Measurements from ENCODE around the gene DUOX1.

DUOX1 gene

GRCh38 chr15:45200799-45201556, 71.2 kb downstream of the DUOX1 start:
- peak overlapping the region; percentile 92 for H3K9ac ChIP-seq (ENCODE audit: low read length)

GRCh38 chr15:45201557-45201859, 71.7 kb downstream of the DUOX1 start:
- peaks cover 0 to 14% of the 10 kb centered on the region in 2 experiments for H3K27me3 ChIP-seq (ENCODE audit: control insufficient read depth in 1 of 2, insufficient read depth in 1 of 2, low read length in 2 of 2)
- H4K91ac ChIP-seq (ENCODE audit: low read length) = no peak overlapping the region
- no peaks in the 10 kb centered on the region for H3K79me1 ChIP-seq (replicated peaks; ENCODE audit: low read length, poor library complexity, severe bottlenecking)
- no peak overlapping the region for H3K9ac ChIP-seq (ENCODE audit: low read length)
- no peak overlapping the region for H3K27ac ChIP-seq (ENCODE audit: low read length, poor library complexity, severe bottlenecking)
- no peak for DNase-seq
- no peak overlapping the region for H3K14ac ChIP-seq (ENCODE audit: low read length in 2 of 2)
- no peak overlapping the region for H2BK12ac ChIP-seq (ENCODE audit: low read length in 2 of 2)
- H3K4ac ChIP-seq (ENCODE audit: low read depth in 1 of 2, low read length in 2 of 2) = no peak overlapping the region
- H2BK5ac ChIP-seq (ENCODE audit: low read depth, low read length, poor library complexity, severe bottlenecking) = no peak overlapping the region
- H2BK120ac ChIP-seq (ENCODE audit: low read depth, low read length) = no peak overlapping the region
- peaks cover 6% of the 10 kb centered on the region for H3K4me1 ChIP-seq (ENCODE audit: control insufficient read depth, insufficient read depth, low read depth, low read length)
- H3K18ac ChIP-seq (ENCODE audit: low read depth in 1 of 2, low read length in 2 of 2) = no peak overlapping the region
- no peaks in the 10 kb centered on the region for H3K36me3 ChIP-seq (ENCODE audit: control insufficient read depth in 1 of 2, insufficient read depth in 2 of 2, low read depth in 1 of 2, low read length in 2 of 2)
- H2AK5ac ChIP-seq (ENCODE audit: low read length, severe bottlenecking) = no peak overlapping the region
- H2AFZ ChIP-seq (ENCODE audit: low read depth, low read length) = no peak overlapping the region
- H2BK15ac ChIP-seq (ENCODE audit: low read depth, poor library complexity, severe bottlenecking) = no peak overlapping the region
- no peaks in the 10 kb centered on the region for H3K9me3 ChIP-seq (ENCODE audit: control insufficient read depth, low read length)
- H4K8ac ChIP-seq (ENCODE audit: low read length) = no peak overlapping the region
- WGBS = 84% methylated on average over 3 of the region's 3 CpGs
- no peak overlapping the region for H3K4me2 ChIP-seq (ENCODE audit: low read length, poor library complexity, severe bottlenecking)
- H3K23ac ChIP-seq (ENCODE audit: low read length in 2 of 2) = no peak overlapping the region
- H3K4me3 ChIP-seq (ENCODE audit: insufficient read depth in 1 of 2, low read depth in 1 of 2, low read length in 2 of 2) = peak overlapping the region in 1 of 2 experiments; percentile 92

More at GRCh38 chr15:45200799-45201556, 71.2 kb downstream of the DUOX1 start:
- H3K4me1 ChIP-seq (ENCODE audit: control insufficient read depth, insufficient read depth, low read depth, low read length) = peaks cover 6% of the 10 kb centered on the region
- H4K91ac ChIP-seq (ENCODE audit: low read length) = peak overlapping the region; percentile 62
- peak overlapping the region in 1 of 2 experiments; percentile 6 for H3K14ac ChIP-seq (ENCODE audit: low read length in 2 of 2)
- peak overlapping the region in 1 of 2 experiments; percentile 1 for H2BK12ac ChIP-seq (ENCODE audit: low read length in 2 of 2)
- H3K4me2 ChIP-seq (ENCODE audit: low read length, poor library complexity, severe bottlenecking) = peak overlapping the region; percentile 82
- no peaks in the 10 kb centered on the region for H3K79me1 ChIP-seq (replicated peaks; ENCODE audit: low read length, poor library complexity, severe bottlenecking)
- peak overlapping the region; percentile 64 to 92 for H3K4me3 ChIP-seq (ENCODE audit: insufficient read depth in 1 of 2, low read depth in 1 of 2, low read length in 2 of 2)
- peak overlapping the region; percentile 75 to 92 for H3K18ac ChIP-seq (ENCODE audit: low read depth in 1 of 2, low read length in 2 of 2)
- H3K27me3 ChIP-seq (ENCODE audit: control insufficient read depth in 1 of 2, insufficient read depth in 1 of 2, low read length in 2 of 2) = peaks cover 0 to 14% of the 10 kb centered on the region in 2 experiments
- H3K27ac ChIP-seq (ENCODE audit: low read length, poor library complexity, severe bottlenecking) = peak overlapping the region; percentile 81
- H3K23ac ChIP-seq (ENCODE audit: low read length in 2 of 2) = peak overlapping the region in 1 of 2 experiments; percentile 23
- H3K9me3 ChIP-seq (ENCODE audit: control insufficient read depth, low read length) = no peaks in the 10 kb centered on the region
- no peaks in the 10 kb centered on the region for H3K36me3 ChIP-seq (ENCODE audit: control insufficient read depth in 1 of 2, insufficient read depth in 2 of 2, low read depth in 1 of 2, low read length in 2 of 2)
- H2AK5ac ChIP-seq (ENCODE audit: low read length, severe bottlenecking) = no peak overlapping the region
- H2BK5ac ChIP-seq (ENCODE audit: low read depth, low read length, poor library complexity, severe bottlenecking) = peak overlapping the region; percentile 35
- H2BK120ac ChIP-seq (ENCODE audit: low read depth, low read length) = no peak overlapping the region
- H2BK15ac ChIP-seq (ENCODE audit: low read depth, poor library complexity, severe bottlenecking) = peak overlapping the region; percentile 9
- DNase-seq = peak; percentile 85
- peak overlapping the region; percentile 19 to 96 for H3K4ac ChIP-seq (ENCODE audit: low read depth in 1 of 2, low read length in 2 of 2)
- H4K8ac ChIP-seq (ENCODE audit: low read length) = peak overlapping the region; percentile 99
- WGBS = under 1% methylated on average over 33 of the region's 34 CpGs
- H2AFZ ChIP-seq (ENCODE audit: low read depth, low read length) = peak overlapping the region; percentile 87

- no peak overlapping the region for H2AFZ ChIP-seq (ENCODE audit: low read depth, low read length)
- H4K8ac ChIP-seq (ENCODE audit: low read length) = no peak overlapping the region
- no peak for DNase-seq
- H2AK5ac ChIP-seq (ENCODE audit: low read length, severe bottlenecking) = no peak overlapping the region
- no peaks in the 10 kb centered on the region for H3K79me1 ChIP-seq (replicated peaks; ENCODE audit: low read length, poor library complexity, severe bottlenecking)
- no peak overlapping the region for H3K4ac ChIP-seq (ENCODE audit: low read depth in 1 of 2, low read length in 2 of 2)
- H3K9me3 ChIP-seq (ENCODE audit: control insufficient read depth, low read length) = no peaks in the 10 kb centered on the region
- WGBS = 87% methylated on average over 7 of the region's 7 CpGs
- no peak overlapping the region for H3K4me2 ChIP-seq (ENCODE audit: low read length, poor library complexity, severe bottlenecking)
- no peak overlapping the region for H2BK120ac ChIP-seq (ENCODE audit: low read depth, low read length)
- no peaks in the 10 kb centered on the region for H3K36me3 ChIP-seq (ENCODE audit: control insufficient read depth in 1 of 2, insufficient read depth in 2 of 2, low read depth in 1 of 2, low read length in 2 of 2)
- no peak overlapping the region for H3K14ac ChIP-seq (ENCODE audit: low read length in 2 of 2)
- peaks cover 0 to 14% of the 10 kb centered on the region in 2 experiments for H3K27me3 ChIP-seq (ENCODE audit: control insufficient read depth in 1 of 2, insufficient read depth in 1 of 2, low read length in 2 of 2)
- H3K27ac ChIP-seq (ENCODE audit: low read length, poor library complexity, severe bottlenecking) = no peak overlapping the region
- H2BK15ac ChIP-seq (ENCODE audit: low read depth, poor library complexity, severe bottlenecking) = no peak overlapping the region
- H3K9ac ChIP-seq (ENCODE audit: low read length) = no peak overlapping the region
- H4K91ac ChIP-seq (ENCODE audit: low read length) = no peak overlapping the region
- peaks cover 6% of the 10 kb centered on the region for H3K4me1 ChIP-seq (ENCODE audit: control insufficient read depth, insufficient read depth, low read depth, low read length)
- H3K23ac ChIP-seq (ENCODE audit: low read length in 2 of 2) = no peak overlapping the region
- H2BK12ac ChIP-seq (ENCODE audit: low read length in 2 of 2) = no peak overlapping the region
- no peak overlapping the region for H3K18ac ChIP-seq (ENCODE audit: low read depth in 1 of 2, low read length in 2 of 2)
- H3K4me3 ChIP-seq (ENCODE audit: insufficient read depth in 1 of 2, low read depth in 1 of 2, low read length in 2 of 2) = no peak overlapping the region
- H2BK5ac ChIP-seq (ENCODE audit: low read depth, low read length, poor library complexity, severe bottlenecking) = no peak overlapping the region
Observed at GRCh38 chr15:45201869-45202268, 72.1 kb downstream of the DUOX1 start.

- no peak overlapping the region for H2AK5ac ChIP-seq (ENCODE audit: low read length, severe bottlenecking)
- no peak overlapping the region for H3K27ac ChIP-seq (ENCODE audit: low read length, poor library complexity, severe bottlenecking)
- H3K14ac ChIP-seq (ENCODE audit: low read length in 2 of 2) = no peak overlapping the region
- no peaks in the 10 kb centered on the region for H3K36me3 ChIP-seq (ENCODE audit: control insufficient read depth in 1 of 2, insufficient read depth in 2 of 2, low read depth in 1 of 2, low read length in 2 of 2)
- 78% methylated on average over 3 of the region's 4 CpGs for WGBS
- no peak overlapping the region for H2BK15ac ChIP-seq (ENCODE audit: low read depth, poor library complexity, severe bottlenecking)
- H2BK120ac ChIP-seq (ENCODE audit: low read depth, low read length) = no peak overlapping the region
- H3K9me3 ChIP-seq (ENCODE audit: control insufficient read depth, low read length) = no peaks in the 10 kb centered on the region
- H3K4ac ChIP-seq (ENCODE audit: low read depth in 1 of 2, low read length in 2 of 2) = no peak overlapping the region
- H3K18ac ChIP-seq (ENCODE audit: low read depth in 1 of 2, low read length in 2 of 2) = no peak overlapping the region
- H3K4me3 ChIP-seq (ENCODE audit: insufficient read depth in 1 of 2, low read depth in 1 of 2, low read length in 2 of 2) = peak overlapping the region in 1 of 2 experiments; percentile 21
- no peak overlapping the region for H2AFZ ChIP-seq (ENCODE audit: low read depth, low read length)
- no peak overlapping the region for H2BK12ac ChIP-seq (ENCODE audit: low read length in 2 of 2)
- H2BK5ac ChIP-seq (ENCODE audit: low read depth, low read length, poor library complexity, severe bottlenecking) = no peak overlapping the region
- H4K8ac ChIP-seq (ENCODE audit: low read length) = no peak overlapping the region
- no peak for DNase-seq
- H3K4me2 ChIP-seq (ENCODE audit: low read length, poor library complexity, severe bottlenecking) = no peak overlapping the region
- peaks cover 4 to 22% of the 10 kb centered on the region in 2 experiments for H3K27me3 ChIP-seq (ENCODE audit: control insufficient read depth in 1 of 2, insufficient read depth in 1 of 2, low read length in 2 of 2)
- H3K79me1 ChIP-seq (replicated peaks; ENCODE audit: low read length, poor library complexity, severe bottlenecking) = no peaks in the 10 kb centered on the region
- peak overlapping the region; percentile 36 for H3K9ac ChIP-seq (ENCODE audit: low read length)
- no peak overlapping the region for H4K91ac ChIP-seq (ENCODE audit: low read length)
- no peak overlapping the region for H3K23ac ChIP-seq (ENCODE audit: low read length in 2 of 2)
- H3K4me1 ChIP-seq (ENCODE audit: control insufficient read depth, insufficient read depth, low read depth, low read length) = peaks cover 6% of the 10 kb centered on the region
Observed at GRCh38 chr15:45203182-45203581, 73.4 kb downstream of the DUOX1 start.

Measured in mesenchymal stem cell (in vitro differentiated cells and primary cell).